AG09319 (cell line): Measurements from ENCODE around the gene LPP.

Source experiments
- DNase-seq: peaks from one replicate; pipeline ENCODE4 v3.0.0-alpha.2; 2010; ENCODE audit warnings: low read depth; ENCODE audit errors: extremely low read depth
- CTCF ChIP-seq: IDR thresholded peaks from 2 replicates; pipeline ENCODE4 v1.5.1; 2011; ENCODE audit warnings: low read depth, mild to moderate bottlenecking, inconsistent platforms, low read length, moderate library complexity

Gene LPP

DNA sequence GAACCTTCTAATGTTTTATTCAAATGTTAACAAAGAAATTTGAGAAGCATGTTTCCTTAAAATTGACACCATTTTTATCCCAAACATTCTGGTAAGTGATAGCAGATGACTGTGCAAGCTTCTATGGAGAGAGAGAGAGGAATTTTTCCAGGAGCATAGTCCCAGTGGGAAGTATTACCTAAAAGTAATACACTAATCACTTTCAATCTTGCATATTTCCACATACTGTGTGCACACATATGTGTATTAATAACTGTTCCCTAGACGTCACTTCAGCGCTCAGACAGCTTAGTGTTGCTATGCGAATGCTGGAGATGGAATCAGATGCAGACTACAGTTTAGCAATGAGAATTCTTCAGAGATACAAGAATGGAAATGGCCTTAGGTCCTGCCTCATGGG, 593.5 kb downstream of the LPP start:
- DNase-seq, result peak; percentile 28
- TF ChIP-seq CTCF, result no peak

DNA sequence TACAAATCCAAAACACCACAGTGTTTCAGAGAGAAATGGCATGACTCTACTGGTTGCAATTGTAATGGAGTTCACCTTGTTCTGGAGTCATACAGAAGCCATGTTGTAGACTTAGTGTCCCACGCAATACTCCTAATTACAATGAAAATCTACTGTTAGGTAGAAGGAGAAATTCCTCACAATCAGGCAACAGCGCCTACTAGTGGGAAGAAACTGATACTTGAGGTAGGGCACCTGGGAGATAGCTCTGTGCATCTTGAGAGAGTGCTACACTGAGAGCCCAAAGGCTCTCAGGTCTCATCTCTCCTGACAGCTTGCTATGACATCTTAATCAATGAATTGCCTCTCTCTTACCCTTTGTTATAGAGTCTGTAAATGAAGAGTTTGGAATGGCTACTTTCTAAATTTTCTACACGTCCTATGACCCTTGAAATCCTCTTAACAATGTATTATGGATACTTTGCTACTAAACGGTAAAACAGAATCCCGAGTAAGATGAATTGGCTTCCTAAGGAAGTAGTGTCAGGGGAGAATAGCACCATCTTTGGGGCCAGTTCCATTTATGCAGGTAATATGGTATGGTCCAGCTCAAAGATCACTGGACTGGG, 595.2 kb downstream of the LPP start:
- TF ChIP-seq CTCF, result peak; percentile 13; the same call in 1 of the 2 replicates
- DNase-seq, result no peak

DNA sequence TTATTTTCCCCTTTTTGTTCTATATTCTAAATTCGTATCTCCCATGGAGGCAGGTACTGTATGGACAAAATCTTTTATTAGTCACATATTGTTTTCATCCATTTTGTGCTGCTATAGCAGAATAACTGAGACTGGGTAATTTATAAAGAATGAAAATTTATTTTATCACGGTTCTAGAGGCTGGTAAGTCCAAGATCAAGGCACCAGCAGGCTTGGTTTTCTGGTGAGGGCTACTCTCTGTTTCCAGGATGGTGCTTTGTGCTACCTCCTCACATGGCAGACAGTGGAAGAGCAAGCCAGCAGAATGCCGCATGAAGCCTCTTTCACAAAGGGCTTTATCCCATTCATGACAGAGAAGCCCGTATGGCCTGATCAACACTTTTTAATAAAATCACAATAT, 595.9 kb downstream of the LPP start:
- DNase-seq, result no peak

DNA sequence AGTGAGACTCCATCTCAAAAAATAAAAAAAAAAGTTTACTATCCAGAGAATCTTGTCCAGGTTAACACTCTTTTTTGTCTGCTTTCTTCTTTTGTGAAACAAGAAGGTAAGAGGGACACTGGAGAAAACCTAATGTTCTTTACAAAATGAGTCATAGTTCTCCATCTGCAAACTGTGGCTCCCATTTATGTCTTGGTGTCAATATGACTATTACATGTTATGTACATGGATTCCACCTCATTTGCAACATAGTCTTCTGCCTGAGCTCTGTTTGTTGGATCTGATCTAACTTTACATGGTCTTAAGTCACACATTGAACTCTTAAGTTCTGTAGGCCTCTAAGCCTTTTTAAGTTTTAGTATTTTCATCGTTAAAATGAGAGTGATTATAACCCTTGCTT, 596.7 kb downstream of the LPP start:
- no peak for TF ChIP-seq CTCF

More for the DNA sequence above, 595.9 kb downstream of the LPP start:
- no peak for TF ChIP-seq CTCF

DNA sequence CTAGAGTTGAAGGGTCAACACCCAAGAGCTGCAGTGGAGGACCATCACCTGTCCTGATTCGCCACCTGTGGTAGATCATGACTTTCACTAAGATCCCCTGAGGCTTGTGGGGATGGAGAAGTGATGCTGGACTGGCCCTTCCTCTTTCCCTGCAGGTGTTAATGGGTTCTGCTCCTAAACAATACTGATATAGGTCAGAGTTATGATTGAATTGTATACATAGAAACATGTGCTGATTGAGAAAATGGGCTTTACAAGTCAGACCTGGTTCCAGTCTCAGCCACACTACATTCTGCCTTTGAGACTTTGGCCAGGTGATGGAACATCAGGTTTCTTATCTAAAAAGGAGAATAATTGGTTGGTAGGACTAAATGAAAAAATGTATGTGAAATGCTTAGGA, 598.9 kb downstream of the LPP start:
- no peak for DNase-seq
- TF ChIP-seq CTCF, result no peak

More for the DNA sequence above, 596.7 kb downstream of the LPP start:
- DNase-seq, result no peak

- no peak for DNase-seq
- no peak for TF ChIP-seq CTCF
Observed at GRCh38 chr3:188754267-188754666, 600.3 kb downstream of the LPP start.

DNA sequence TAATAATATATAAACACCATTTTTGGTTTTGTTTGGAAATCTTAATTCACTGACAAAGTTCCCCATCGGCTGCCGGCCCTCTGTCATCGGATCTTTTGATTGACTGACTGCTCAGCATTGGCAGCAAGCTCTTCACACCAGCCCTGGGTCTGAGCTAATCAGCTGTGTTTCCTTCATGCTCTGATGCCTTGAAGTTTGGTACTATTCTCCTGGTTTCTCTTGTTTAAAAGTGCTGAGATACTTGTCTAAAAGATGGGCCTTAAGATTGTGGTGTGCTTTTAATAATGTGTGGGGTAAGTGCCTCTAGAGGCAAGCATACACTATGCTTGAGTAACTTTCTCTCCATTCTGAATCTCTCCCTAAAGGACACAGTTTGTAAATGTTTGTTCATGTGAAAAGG, 602.3 kb downstream of the LPP start:
- TF ChIP-seq CTCF, result no peak
- no peak for DNase-seq
